Stimulated activated CD4-positive, alpha-beta T cell treated with anti-CD3 and anti-CD28 coated beads, Interleukin-1b, Interleukin-23, amount 100 ng/mL, for 24 hours (primary cell): ENCODE measurements around the gene SLC7A7.
"Not testable (repeated sequence)": the region's sequence is repeated elsewhere in the genome, so short reads cannot be mapped to it uniquely, and the experiment has no call there.

ENCODE experiments used
- DNase-seq, 4 experiments: peaks; one replicate each; pipeline ENCODE4 v3.0.0-alpha.2; 2020; ENCODE audit warnings: low read depth in 4 of 4, low spot score in 1 of 4

The SLC7A7 gene

DNA sequence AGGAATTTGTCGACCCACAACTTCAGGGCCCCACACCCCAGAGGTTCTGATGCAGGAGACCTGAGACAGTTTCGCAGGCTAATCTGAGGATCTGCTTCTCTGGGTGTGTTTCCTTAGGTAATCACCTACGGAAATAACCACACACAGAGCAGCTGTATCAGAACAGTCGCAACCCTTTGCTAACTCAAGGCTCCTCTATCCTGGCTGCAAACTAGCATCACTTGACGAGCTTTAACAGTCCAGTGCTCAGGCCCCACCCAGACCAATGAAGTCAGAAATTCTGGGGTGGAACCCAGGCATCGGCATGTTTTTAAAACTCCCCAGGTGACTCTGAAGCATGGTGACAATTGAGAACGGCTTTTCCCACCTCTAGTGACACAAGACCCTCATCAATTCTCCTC lies 20.7 kb downstream of the SLC7A7 start:
- DNase-seq, result no peak

- no peak for DNase-seq
Observed at GRCh38 chr14:22793976-22794375, 21.3 kb downstream of the SLC7A7 start.

- DNase-seq, result not testable (repeated sequence)
Observed at GRCh38 chr14:22793550-22793949, 21.7 kb downstream of the SLC7A7 start.

DNA sequence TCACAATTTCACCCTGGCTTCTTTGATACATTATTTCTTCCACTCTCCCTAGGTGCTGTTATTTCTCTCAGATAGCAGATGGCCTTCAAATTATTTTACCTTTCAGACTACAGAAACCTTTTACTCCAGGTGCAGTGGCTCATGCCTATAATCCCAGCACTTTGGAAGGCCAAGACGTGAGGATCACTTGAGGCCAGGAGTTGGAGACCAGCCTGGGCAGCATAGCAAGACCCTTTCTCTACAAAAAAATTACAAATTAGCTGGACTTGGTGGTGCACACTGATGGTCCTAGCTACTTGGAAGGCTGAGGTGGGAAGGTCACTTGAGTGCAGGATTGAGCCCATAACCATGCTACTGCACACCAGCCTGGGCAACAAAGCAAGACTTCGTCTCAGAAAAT lies 23.1 kb downstream of the SLC7A7 start:
- no peak for DNase-seq

DNA sequence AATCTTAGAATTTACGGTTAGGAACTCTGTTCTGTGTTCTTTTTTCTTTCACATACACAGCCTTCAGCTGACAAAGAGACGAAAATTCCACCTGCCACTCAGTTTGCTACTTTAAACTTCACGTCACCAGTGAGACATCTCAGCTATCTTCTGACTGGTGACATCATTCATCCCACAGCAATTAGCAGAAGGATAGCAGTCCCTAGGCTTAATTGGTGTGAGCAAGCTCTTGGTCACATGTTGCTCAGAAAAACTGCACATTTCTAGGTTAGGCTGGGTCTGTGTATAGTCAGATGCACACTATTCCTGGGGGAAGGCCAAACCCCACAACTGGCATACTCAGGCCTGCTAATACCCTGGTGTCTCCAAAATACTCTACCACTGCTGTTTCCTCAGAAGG lies 23.9 kb downstream of the SLC7A7 start:
- DNase-seq, result no peak

GRCh38 chr14:22786685-22787084 lies 28.6 kb downstream of the SLC7A7 start:
- no peak for DNase-seq

GRCh38 chr14:22781301-22781991 lies 33.8 kb downstream of the SLC7A7 start:
- DNase-seq, result no peak

GRCh38 chr14:22780941-22781300 lies 34.3 kb downstream of the SLC7A7 start:
- no peak for DNase-seq

GRCh38 chr14:22780105-22780679 lies 35.0 kb downstream of the SLC7A7 start:
- no peak for DNase-seq

DNA sequence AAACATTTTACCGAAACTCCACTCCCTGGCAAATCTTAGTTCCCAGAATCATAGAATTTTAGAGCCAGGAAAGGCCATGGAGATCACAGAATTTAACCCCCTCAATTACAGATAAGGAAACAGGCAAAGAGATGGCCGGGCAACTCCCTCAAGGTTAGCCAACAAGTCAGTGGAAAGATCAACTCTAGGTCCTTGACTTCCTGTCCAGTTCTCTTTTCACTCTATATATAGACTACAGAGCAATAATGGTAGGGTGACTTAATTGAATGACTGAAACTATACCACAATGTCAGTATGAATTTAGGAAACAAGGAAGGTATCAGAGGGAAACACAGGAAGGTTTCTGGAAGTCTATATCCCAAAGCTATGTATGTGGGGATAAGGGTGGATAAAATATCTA lies 37.2 kb downstream of the SLC7A7 start:
- no peak for DNase-seq

GRCh38 chr14:22776849-22777248 lies 38.4 kb downstream of the SLC7A7 start:
- not testable (repeated sequence) for DNase-seq

GRCh38 chr14:22776215-22776614 lies 39.0 kb downstream of the SLC7A7 start:
- no peak for DNase-seq

GRCh38 chr14:22774011-22774706 lies 41.1 kb downstream of the SLC7A7 start:
- DNase-seq, result no peak

DNA sequence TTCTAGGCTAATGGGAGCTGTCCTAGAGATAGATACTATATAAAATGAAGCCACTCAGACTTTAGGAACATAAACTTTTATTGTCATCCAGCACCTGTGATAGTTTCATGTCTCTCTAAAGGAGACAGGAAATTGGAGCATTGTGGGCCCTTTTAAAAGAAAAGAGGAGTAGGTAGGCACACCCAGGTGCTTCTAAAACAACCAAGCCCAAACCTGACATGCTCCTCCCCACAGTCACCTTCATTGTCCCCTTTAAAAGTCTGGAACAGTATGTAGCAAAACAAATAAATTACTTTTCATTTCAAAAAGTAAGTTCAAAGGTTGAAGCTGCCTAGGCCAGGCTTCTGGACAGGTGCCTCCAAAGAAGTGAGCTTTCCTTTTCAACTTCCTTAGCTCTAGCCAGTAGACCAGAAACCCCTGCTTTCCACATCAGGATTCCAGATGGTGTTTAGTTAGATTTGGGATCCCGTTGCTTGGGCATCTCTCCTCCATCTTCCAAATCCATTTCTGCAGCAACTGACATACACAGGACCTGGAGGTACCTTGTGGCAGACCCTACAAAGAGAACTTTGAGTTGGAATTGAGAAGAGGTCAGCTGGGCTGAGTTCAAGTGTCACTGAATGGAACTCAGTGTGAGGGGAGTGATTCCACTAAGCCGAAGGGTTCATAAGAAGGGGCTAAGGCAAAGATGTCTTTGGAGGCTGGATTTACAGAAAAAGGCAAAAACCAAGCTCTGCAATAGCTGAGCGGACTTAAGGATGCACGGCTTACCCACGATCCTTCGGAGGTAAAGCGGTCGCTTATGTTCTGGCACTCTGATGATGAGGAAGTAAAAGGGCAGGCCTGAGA lies 41.8 kb downstream of the SLC7A7 start:
- DNase-seq, result no peak

GRCh38 chr14:22772725-22773124 lies 42.5 kb downstream of the SLC7A7 start:
- DNase-seq, result no peak

GRCh38 chr14:22770481-22771187 lies 44.6 kb downstream of the SLC7A7 start:
- no peak for DNase-seq

- no peak for DNase-seq
Observed at GRCh38 chr14:22769369-22769768, 45.9 kb downstream of the SLC7A7 start.

GRCh38 chr14:22768947-22769346 lies 46.3 kb downstream of the SLC7A7 start:
- no peak for DNase-seq

DNA sequence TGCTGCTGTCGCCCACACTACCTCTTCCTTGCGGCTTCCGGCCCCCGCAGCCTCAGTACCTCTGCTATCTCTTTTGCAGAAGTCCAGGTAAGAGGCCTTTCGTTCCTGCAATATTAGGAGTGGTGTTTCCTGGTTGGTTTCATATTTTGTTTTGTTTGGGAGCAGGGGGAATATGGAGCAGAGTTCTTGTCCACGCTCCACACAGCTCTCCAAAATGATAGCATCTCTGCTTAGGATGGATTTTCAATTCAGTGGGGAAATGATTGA lies 48.0 kb downstream of the SLC7A7 start:
- no peak for DNase-seq

- peak; percentile 88 to 91 (median 91) for DNase-seq
Observed at GRCh38 chr14:22766457-22767322, 48.5 kb downstream of the SLC7A7 start, which contains the start of gene OXA1L. OXA1L (plus strand) TSS chr14:22766688; CDS start chr14:22766702, 14 bp downstream.
